Stimulated activated naive B cell treated with anti-CD40 and anti-IgM and Interleukin-4, amounts not matched to agents 10 μg/mL and 1 μg/mL and 100 μg/mL, for 72 hours (primary cell): ENCODE data around the gene MFSD6.
A peak's percentile ranks its signal among the peaks of the same experiment; 100 is the strongest.

Source experiments
- ATAC-seq, 2 donors: fragments of 150-1000 bp; cut with Tn5 transposase; replicated peaks; 2 replicates each; pipeline ENCODE4 v1.10.0; 2021; ENCODE audit warnings: moderate library complexity in 1 of 2
- DNase-seq: peaks from one replicate; pipeline ENCODE4 v3.0.0; 2021
- H3K27ac Mint-ChIP-seq: one replicate; pipeline ENCODE4 v1.8.0; 2022; ENCODE audit warnings: mild to moderate bottlenecking, mixed read lengths
- H3K27me3 Mint-ChIP-seq, 2 donors: one replicate each; pipeline ENCODE4 v1.8.0; 2022; ENCODE audit warnings: mixed read lengths in 2 of 2
- H3K36me3 Mint-ChIP-seq, 2 donors: one replicate each; pipeline ENCODE4 v1.8.0; 2022; ENCODE audit warnings: mixed read lengths in 2 of 2, mild to moderate bottlenecking in 1 of 2
- H3K4me1 Mint-ChIP-seq, 2 donors: one replicate each; pipeline ENCODE4 v1.8.0; 2022; ENCODE audit warnings: mixed read lengths in 2 of 2, mild to moderate bottlenecking in 1 of 2
- H3K4me3 Mint-ChIP-seq, 2 donors: one replicate each; pipeline ENCODE4 v1.8.0; 2022; ENCODE audit warnings: mild to moderate bottlenecking in 2 of 2, mixed read lengths in 2 of 2, moderate library complexity in 1 of 2
- H3K9me3 Mint-ChIP-seq, 2 donors: one replicate each; pipeline ENCODE4 v1.8.0; 2022; ENCODE audit warnings: mixed read lengths in 2 of 2, mild to moderate bottlenecking in 1 of 2

Gene MFSD6

GRCh38 chr2:190534310-190535120 lies 126.4 kb downstream of the MFSD6 start, which contains the start of gene NEMP2:
Gene NEMP2, minus strand, starts transcription at chr2:190534722. Its CDS starts 67 bp downstream, at chr2:190534655.
- peaks cover 8 to 9% of the 10 kb centered on the region in 2 donors for H3K9me3 Mint-ChIP-seq
- DNase-seq (peak; percentile 86), ATAC-seq (peak; percentile 80 to 87)
- H3K27me3 Mint-ChIP-seq = no peaks in the 10 kb centered on the region
- H3K4me3 Mint-ChIP-seq = peak within 1 kb of the TSS; percentile 91
- peaks cover 28 to 45% of the 10 kb centered on the region in 2 donors for H3K4me1 Mint-ChIP-seq
- peaks cover 22 to 27% of the 10 kb centered on the region in 2 donors for H3K36me3 Mint-ChIP-seq
- peak within 1 kb of the TSS; percentile 98 for H3K27ac Mint-ChIP-seq

- Mint-ChIP-seq H3K36me3 (peaks cover 26 to 32% of the 10 kb centered on the region in 2 donors), H3K9me3 (peaks cover 13% of the 10 kb centered on the region in 2 donors), H3K27ac (peak overlapping the region; percentile 80), H3K4me3 (peak overlapping the region; percentile 79 to 91), H3K27me3 (no peaks in the 10 kb centered on the region), H3K4me1 (peaks cover 22 to 39% of the 10 kb centered on the region in 2 donors)
- no peak for ATAC-seq
- no peak for DNase-seq
Observed at GRCh38 chr2:190535121-190535439, 126.9 kb downstream of the MFSD6 start.

- H3K4me1 Mint-ChIP-seq = peaks cover 18 to 34% of the 10 kb centered on the region in 2 donors
- peaks cover 30 to 37% of the 10 kb centered on the region in 2 donors for H3K36me3 Mint-ChIP-seq
Observed at GRCh38 chr2:190535586-190535985, 127.4 kb downstream of the MFSD6 start.

GRCh38 chr2:190537765-190538164 lies 129.6 kb downstream of the MFSD6 start:
- Mint-ChIP-seq H3K36me3 (peaks cover 46 to 58% of the 10 kb centered on the region in 2 donors), H3K4me3 (no peak overlapping the region), H3K4me1 (peaks cover 12 to 27% of the 10 kb centered on the region in 2 donors), H3K27ac (no peak overlapping the region), H3K27me3 (no peaks in the 10 kb centered on the region), H3K9me3 (peaks cover 24 to 30% of the 10 kb centered on the region in 2 donors)
- no peak for ATAC-seq
- no peak for DNase-seq

More at GRCh38 chr2:190535586-190535985, 127.4 kb downstream of the MFSD6 start:
- Mint-ChIP-seq H3K9me3 (peaks cover 13 to 17% of the 10 kb centered on the region in 2 donors), H3K27me3 (no peaks in the 10 kb centered on the region), H3K4me3 (peak overlapping the region; percentile 62 to 63), H3K27ac (peak overlapping the region; percentile 10)
- ATAC-seq (no peak), DNase-seq (no peak)

- Mint-ChIP-seq H3K4me3 (no peak overlapping the region), H3K4me1 (peaks cover 12 to 24% of the 10 kb centered on the region in 2 donors), H3K36me3 (peaks cover 49 to 61% of the 10 kb centered on the region in 2 donors), H3K27me3 (no peaks in the 10 kb centered on the region), H3K27ac (no peak overlapping the region), H3K9me3 (peaks cover 27 to 30% of the 10 kb centered on the region in 2 donors)
- no peak for ATAC-seq
- DNase-seq = no peak
Observed at GRCh38 chr2:190538201-190538600, 130.0 kb downstream of the MFSD6 start.

GRCh38 chr2:190540048-190540447 lies 131.9 kb downstream of the MFSD6 start:
- Mint-ChIP-seq H3K27me3 (no peaks in the 10 kb centered on the region), H3K27ac (no peak overlapping the region), H3K9me3 (peaks cover 27 to 30% of the 10 kb centered on the region in 2 donors), H3K36me3 (peaks cover 49 to 61% of the 10 kb centered on the region in 2 donors), H3K4me3 (no peak overlapping the region), H3K4me1 (peaks cover 6 to 16% of the 10 kb centered on the region in 2 donors)
- ATAC-seq (no peak), DNase-seq (no peak)

- Mint-ChIP-seq H3K4me3 (no peak overlapping the region), H3K9me3 (peaks cover 13 to 16% of the 10 kb centered on the region in 2 donors), H3K4me1 (no peaks in the 10 kb centered on the region), H3K36me3 (peaks cover 23 to 29% of the 10 kb centered on the region in 2 donors), H3K27ac (no peak overlapping the region), H3K27me3 (no peaks in the 10 kb centered on the region)
- no peak for ATAC-seq
- no peak for DNase-seq
Observed at GRCh38 chr2:190545093-190545492, 136.9 kb downstream of the MFSD6 start.

GRCh38 chr2:190545555-190546385 lies 137.6 kb downstream of the MFSD6 start:
- DNase-seq (no peak), ATAC-seq (no peak)
- H3K27ac Mint-ChIP-seq = no peak overlapping the region
- no peaks in the 10 kb centered on the region for H3K4me1 Mint-ChIP-seq
- no peaks in the 10 kb centered on the region for H3K27me3 Mint-ChIP-seq
- no peak overlapping the region for H3K4me3 Mint-ChIP-seq
- H3K36me3 Mint-ChIP-seq = peaks cover 17 to 22% of the 10 kb centered on the region in 2 donors
- peaks cover 11 to 13% of the 10 kb centered on the region in 2 donors for H3K9me3 Mint-ChIP-seq

GRCh38 chr2:190546734-190547133 lies 138.6 kb downstream of the MFSD6 start:
- Mint-ChIP-seq H3K9me3 (peaks cover 4 to 10% of the 10 kb centered on the region in 2 donors), H3K4me3 (no peak overlapping the region), H3K27ac (no peak overlapping the region), H3K4me1 (peaks cover under 1 to 2% of the 10 kb centered on the region in 2 donors), H3K36me3 (peaks cover 11 to 13% of the 10 kb centered on the region in 2 donors), H3K27me3 (no peaks in the 10 kb centered on the region)
- no peak for DNase-seq
- no peak for ATAC-seq

- Mint-ChIP-seq H3K9me3 (peaks cover 0 to 2% of the 10 kb centered on the region in 2 donors), H3K4me3 (no peak overlapping the region), H3K36me3 (peaks cover 2 to 6% of the 10 kb centered on the region in 2 donors), H3K27ac (no peak overlapping the region), H3K27me3 (no peaks in the 10 kb centered on the region), H3K4me1 (peaks cover 4 to 8% of the 10 kb centered on the region in 2 donors)
- ATAC-seq (no peak), DNase-seq (no peak)
Observed at GRCh38 chr2:190547886-190548285, 139.7 kb downstream of the MFSD6 start.

- no peaks in the 10 kb centered on the region for H3K9me3 Mint-ChIP-seq
- peaks cover 4 to 8% of the 10 kb centered on the region in 2 donors for H3K4me1 Mint-ChIP-seq
- ATAC-seq (no peak), DNase-seq (no peak)
- H3K4me3 Mint-ChIP-seq = no peak overlapping the region
- H3K27ac Mint-ChIP-seq = no peak overlapping the region
- H3K27me3 Mint-ChIP-seq = no peaks in the 10 kb centered on the region
- peaks cover 0 to 5% of the 10 kb centered on the region in 2 donors for H3K36me3 Mint-ChIP-seq
Observed at GRCh38 chr2:190550137-190550536, 142.0 kb downstream of the MFSD6 start.
